Measurements from ENCODE around the gene SCFD2. TPM values are rescaled to one million over a fixed set of nuclear protein-coding genes. Genes with fewer than 3 reads are reported as not detected.
A peak's percentile ranks its signal among the peaks of the same experiment; 100 is the strongest.

SCFD2 gene
- total and polyA plus RNA-seq, 5 donors from 2014 or later: 15.0 to 23.9 (median 16.3) TPM

DNA sequence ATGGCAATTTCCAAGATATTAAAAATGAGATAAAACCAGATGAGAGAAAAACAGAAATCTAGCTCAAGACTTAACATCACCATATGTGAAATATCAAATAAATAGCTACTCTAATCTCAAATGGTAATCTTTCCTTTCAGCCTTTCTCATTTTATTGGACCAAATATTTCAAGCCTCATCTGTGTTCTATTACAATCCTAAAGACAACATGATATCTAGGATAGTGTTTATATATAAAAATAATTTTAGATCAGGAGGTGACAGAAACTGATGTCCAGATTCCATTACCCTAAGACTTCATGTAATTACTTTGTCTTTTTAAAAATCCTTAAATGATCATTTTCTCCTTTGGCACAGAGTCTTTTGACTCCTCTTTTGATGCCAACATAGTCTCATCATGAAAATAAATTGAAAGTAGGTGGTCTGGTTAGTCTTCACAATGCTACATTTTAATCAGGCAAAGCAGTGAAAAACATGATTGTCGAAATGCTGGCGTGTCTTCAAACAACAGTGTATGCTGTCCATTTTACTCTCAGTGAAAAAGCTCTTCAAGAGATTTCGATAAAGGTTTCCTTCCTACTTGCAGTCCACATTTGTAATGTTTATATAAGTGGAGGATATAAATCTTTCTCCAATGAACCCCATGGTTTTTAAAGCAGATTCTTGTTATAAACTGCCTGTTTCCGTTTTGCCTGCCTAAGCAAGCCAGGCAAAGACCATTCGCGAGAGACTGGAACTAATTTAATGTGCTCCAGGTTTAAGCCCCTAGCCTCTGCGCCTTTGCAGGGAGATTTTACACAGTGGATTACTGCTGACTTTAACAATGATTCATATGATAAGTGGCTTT is 169.8 kb downstream of the SCFD2 start:
- Mint-ChIP-seq H3K9me3 (no peaks in the 10 kb centered on the region), H3K27me3 (no peaks in the 10 kb centered on the region), H3K4me3 (no peak overlapping the region), H3K4me1 (peaks cover 0 to 9% (median 4%) of the 10 kb centered on the region in 4 donors), H3K36me3 (no peaks in the 10 kb centered on the region), H3K27ac (no peak overlapping the region)
- no peak for ATAC-seq (ENCODE audit: low read depth in 2 of 2)
- Histone ChIP-seq H3K9me3 (ENCODE audit: control insufficient read depth in 2 of 2, low read length in 2 of 2) (no peaks in the 10 kb centered on the region), H3K4me3 (ENCODE audit: low read depth, low read length) (no peak overlapping the region), H3K4me1 (ENCODE audit: control insufficient read depth, insufficient read depth, low read length, poor library complexity, severe bottlenecking) (no peaks in the 10 kb centered on the region), H3K27ac (ENCODE audit: insufficient read depth, low read length, poor library complexity, severe bottlenecking) (no peak overlapping the region), H3K36me3 (ENCODE audit: control insufficient read depth, insufficient read depth, low read length) (no peaks in the 10 kb centered on the region), H3K27me3 (ENCODE audit: control insufficient read depth, insufficient read depth, low read length) (no peaks in the 10 kb centered on the region)
- DNase-seq: no peak

GRCh38 chr4:53194727-53195126 is 171.1 kb downstream of the SCFD2 start:
- H3K9me3 ChIP-seq (ENCODE audit: control insufficient read depth in 2 of 2, low read length in 2 of 2): no peaks in the 10 kb centered on the region
- no peaks in the 10 kb centered on the region for H3K36me3 ChIP-seq (ENCODE audit: control insufficient read depth, insufficient read depth, low read length)
- no peaks in the 10 kb centered on the region for H3K9me3 Mint-ChIP-seq
- no peak for DNase-seq
- H3K4me1 ChIP-seq (ENCODE audit: control insufficient read depth, insufficient read depth, low read length, poor library complexity, severe bottlenecking): no peaks in the 10 kb centered on the region
- peaks cover 4% of the 10 kb centered on the region for H3K36me3 Mint-ChIP-seq
- no peak overlapping the region for H3K4me3 Mint-ChIP-seq
- no peak overlapping the region for H3K27ac Mint-ChIP-seq
- H3K27me3 Mint-ChIP-seq: no peaks in the 10 kb centered on the region
- H3K4me3 ChIP-seq (ENCODE audit: low read depth, low read length): no peak overlapping the region
- no peaks in the 10 kb centered on the region for H3K27me3 ChIP-seq (ENCODE audit: control insufficient read depth, insufficient read depth, low read length)
- H3K27ac ChIP-seq (ENCODE audit: insufficient read depth, low read length, poor library complexity, severe bottlenecking): no peak overlapping the region
- peaks cover 0 to 15% (median 2%) of the 10 kb centered on the region in 4 donors for H3K4me1 Mint-ChIP-seq
- no peak for ATAC-seq (ENCODE audit: low read depth in 2 of 2)

DNA sequence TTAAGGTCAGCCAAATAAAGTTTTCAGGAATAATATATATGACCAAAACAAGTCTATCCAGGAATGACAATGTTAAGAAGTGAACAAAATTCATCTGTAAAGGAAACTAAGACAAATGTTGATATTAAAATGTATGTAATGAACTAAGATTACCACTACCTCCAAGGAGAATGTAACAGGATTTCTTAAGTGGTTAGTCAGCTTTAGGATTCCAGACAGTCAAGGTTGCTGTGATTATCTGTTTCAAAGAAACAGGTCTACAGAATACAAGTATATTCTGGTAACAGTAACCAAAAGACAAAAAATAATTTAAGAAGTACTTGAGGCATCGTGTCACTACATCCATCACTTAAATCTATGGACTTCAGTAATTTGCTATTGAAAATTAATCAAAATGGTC is 172.8 kb downstream of the SCFD2 start:
- ATAC-seq (ENCODE audit: low read depth in 2 of 2) (no peak), DNase-seq (no peak)
- Histone ChIP-seq H3K27me3 (ENCODE audit: control insufficient read depth, insufficient read depth, low read length) (no peaks in the 10 kb centered on the region), H3K36me3 (ENCODE audit: control insufficient read depth, insufficient read depth, low read length) (no peaks in the 10 kb centered on the region), H3K9me3 (ENCODE audit: control insufficient read depth in 2 of 2, low read length in 2 of 2) (no peaks in the 10 kb centered on the region), H3K4me1 (ENCODE audit: control insufficient read depth, insufficient read depth, low read length, poor library complexity, severe bottlenecking) (no peaks in the 10 kb centered on the region), H3K27ac (ENCODE audit: insufficient read depth, low read length, poor library complexity, severe bottlenecking) (no peak overlapping the region), H3K4me3 (ENCODE audit: low read depth, low read length) (no peak overlapping the region)
- no peak overlapping the region for H3K27ac Mint-ChIP-seq
- peaks cover 0 to 16% (median 0%) of the 10 kb centered on the region in 4 donors for H3K4me1 Mint-ChIP-seq
- H3K9me3 Mint-ChIP-seq: no peaks in the 10 kb centered on the region
- H3K4me3 Mint-ChIP-seq: no peak overlapping the region
- no peaks in the 10 kb centered on the region for H3K27me3 Mint-ChIP-seq
- peaks cover 4% of the 10 kb centered on the region for H3K36me3 Mint-ChIP-seq

DNA sequence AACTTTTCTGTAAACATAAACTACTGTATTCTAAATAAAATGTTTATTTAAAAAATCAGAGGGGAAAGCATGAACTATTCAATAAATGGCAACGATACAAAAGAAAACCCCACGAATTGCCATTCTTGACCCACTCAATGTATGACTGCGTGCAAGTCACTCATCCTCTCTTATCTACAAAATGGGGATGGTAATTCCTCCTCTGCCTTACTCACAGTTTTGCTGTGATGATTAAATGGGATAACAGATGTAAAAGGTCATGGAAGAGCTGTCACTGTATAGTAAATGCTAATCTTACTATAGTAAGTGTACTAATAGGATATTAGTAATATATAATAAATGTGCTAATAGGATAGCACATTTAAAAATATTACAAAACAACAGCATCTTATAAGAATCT is 173.4 kb downstream of the SCFD2 start:
- no peak overlapping the region for H3K4me3 Mint-ChIP-seq
- H3K4me1 ChIP-seq (ENCODE audit: control insufficient read depth, insufficient read depth, low read length, poor library complexity, severe bottlenecking): no peaks in the 10 kb centered on the region
- H3K27ac Mint-ChIP-seq: peak overlapping the region in 1 of 3 donors; percentile 6

DNA sequence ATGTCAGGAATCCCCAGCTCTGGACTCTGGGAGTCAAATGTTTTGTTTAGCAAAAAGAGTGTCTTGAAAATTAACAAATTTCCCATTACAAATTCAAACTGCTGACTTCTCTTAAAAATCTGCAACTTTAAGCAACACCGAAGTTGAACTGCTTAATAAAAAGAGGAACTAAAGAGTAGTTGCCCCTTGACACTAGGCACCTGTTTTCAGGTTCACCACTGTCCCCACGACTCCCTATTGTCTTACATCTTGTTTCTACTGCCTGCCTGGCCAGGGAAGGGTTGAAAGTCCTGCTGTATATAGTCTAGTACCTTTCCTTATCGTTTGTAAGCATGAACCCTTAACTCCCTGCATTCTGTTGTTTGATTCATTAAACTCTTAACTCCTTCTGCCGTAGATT is 173.9 kb downstream of the SCFD2 start:
- H3K27me3 Mint-ChIP-seq: no peaks in the 10 kb centered on the region
- H3K4me1 Mint-ChIP-seq: peaks cover 0 to 17% (median under 1%) of the 10 kb centered on the region in 4 donors
- ATAC-seq (ENCODE audit: low read depth in 2 of 2): no peak
- no peaks in the 10 kb centered on the region for H3K9me3 Mint-ChIP-seq
- no peaks in the 10 kb centered on the region for H3K4me1 ChIP-seq (ENCODE audit: control insufficient read depth, insufficient read depth, low read length, poor library complexity, severe bottlenecking)
- no peak overlapping the region for H3K27ac ChIP-seq (ENCODE audit: insufficient read depth, low read length, poor library complexity, severe bottlenecking)
- H3K27ac Mint-ChIP-seq: peak overlapping the region in 1 of 3 donors; percentile 28
- no peak for DNase-seq
- no peaks in the 10 kb centered on the region for H3K27me3 ChIP-seq (ENCODE audit: control insufficient read depth, insufficient read depth, low read length)
- H3K4me3 Mint-ChIP-seq: no peak overlapping the region
- H3K4me3 ChIP-seq (ENCODE audit: low read depth, low read length): no peak overlapping the region
- H3K9me3 ChIP-seq (ENCODE audit: control insufficient read depth in 2 of 2, low read length in 2 of 2): no peaks in the 10 kb centered on the region
- H3K36me3 ChIP-seq (ENCODE audit: control insufficient read depth, insufficient read depth, low read length): no peaks in the 10 kb centered on the region
- peaks cover 4% of the 10 kb centered on the region for H3K36me3 Mint-ChIP-seq

More for the DNA sequence above, 173.4 kb downstream of the SCFD2 start:
- no peaks in the 10 kb centered on the region for H3K27me3 ChIP-seq (ENCODE audit: control insufficient read depth, insufficient read depth, low read length)
- no peak overlapping the region for H3K27ac ChIP-seq (ENCODE audit: insufficient read depth, low read length, poor library complexity, severe bottlenecking)
- no peaks in the 10 kb centered on the region for H3K9me3 Mint-ChIP-seq
- H3K4me3 ChIP-seq (ENCODE audit: low read depth, low read length): no peak overlapping the region
- H3K36me3 Mint-ChIP-seq: peaks cover 4% of the 10 kb centered on the region
- DNase-seq (no peak), ATAC-seq (ENCODE audit: low read depth in 2 of 2) (no peak)
- no peaks in the 10 kb centered on the region for H3K9me3 ChIP-seq (ENCODE audit: control insufficient read depth in 2 of 2, low read length in 2 of 2)
- no peaks in the 10 kb centered on the region for H3K27me3 Mint-ChIP-seq
- H3K36me3 ChIP-seq (ENCODE audit: control insufficient read depth, insufficient read depth, low read length): no peaks in the 10 kb centered on the region
- peaks cover 0 to 18% (median under 1%) of the 10 kb centered on the region in 4 donors for H3K4me1 Mint-ChIP-seq

DNA sequence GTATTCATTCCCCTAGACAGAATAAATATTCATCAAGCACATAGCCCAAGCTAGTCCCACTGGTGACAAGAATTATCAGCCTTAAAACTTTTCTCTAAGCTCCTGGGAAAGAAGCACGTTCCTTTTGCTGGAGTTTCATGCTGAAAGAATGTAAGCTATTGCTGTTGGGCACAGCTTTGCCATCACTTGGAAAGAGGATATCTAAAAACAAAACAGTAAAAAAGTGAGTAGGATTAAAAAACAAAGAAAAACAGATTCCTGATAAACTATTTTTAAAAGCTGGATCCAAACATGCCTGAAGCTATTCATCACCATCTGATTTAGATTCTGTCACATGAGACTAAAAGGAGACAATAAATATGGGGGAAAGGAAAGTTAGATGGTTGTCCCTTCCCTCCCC is 176.8 kb downstream of the SCFD2 start:
- Histone ChIP-seq H3K4me1 (ENCODE audit: control insufficient read depth, insufficient read depth, low read length, poor library complexity, severe bottlenecking) (no peaks in the 10 kb centered on the region), H3K27me3 (ENCODE audit: control insufficient read depth, insufficient read depth, low read length) (no peaks in the 10 kb centered on the region), H3K36me3 (ENCODE audit: control insufficient read depth, insufficient read depth, low read length) (no peaks in the 10 kb centered on the region), H3K9me3 (ENCODE audit: control insufficient read depth in 2 of 2, low read length in 2 of 2) (no peaks in the 10 kb centered on the region), H3K4me3 (ENCODE audit: low read depth, low read length) (no peak overlapping the region), H3K27ac (ENCODE audit: insufficient read depth, low read length, poor library complexity, severe bottlenecking) (no peak overlapping the region)
- Mint-ChIP-seq H3K9me3 (no peaks in the 10 kb centered on the region), H3K27me3 (no peaks in the 10 kb centered on the region), H3K4me1 (peaks cover 0 to 15% (median under 1%) of the 10 kb centered on the region in 4 donors), H3K4me3 (no peak overlapping the region), H3K36me3 (peaks cover 6% of the 10 kb centered on the region), H3K27ac (no peak overlapping the region)
- ATAC-seq (ENCODE audit: low read depth in 2 of 2) (no peak), DNase-seq (no peak)

DNA sequence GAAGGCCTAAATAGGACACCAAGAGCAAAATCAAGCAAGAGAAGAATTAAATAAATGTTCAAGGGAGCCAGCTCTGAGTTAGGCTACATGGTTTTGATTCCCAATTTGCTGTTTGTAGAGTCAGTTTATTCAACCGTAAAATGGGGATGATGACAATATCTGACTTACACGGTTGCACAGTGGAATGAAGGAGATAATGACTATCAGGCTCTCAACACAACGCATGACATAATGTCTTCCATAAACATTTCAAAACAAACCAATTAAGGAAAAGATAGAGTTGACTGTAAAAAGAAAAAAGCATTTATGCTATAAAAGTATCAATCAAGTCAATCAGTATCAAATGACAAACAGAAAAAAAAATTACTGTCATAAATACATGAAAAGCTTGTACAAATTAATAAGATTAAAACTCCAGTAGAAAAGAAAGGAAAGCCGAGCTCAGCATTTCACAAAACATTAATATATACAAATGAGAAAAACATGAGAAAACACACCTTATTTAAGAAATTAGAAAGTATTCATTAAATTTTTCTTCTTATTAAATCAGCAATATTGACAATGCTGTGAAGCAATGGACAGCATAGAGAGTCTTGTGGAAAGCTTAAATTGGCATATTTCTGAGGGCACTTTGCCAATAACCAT is 179.0 kb downstream of the SCFD2 start:
- H3K9me3 Mint-ChIP-seq: peaks cover 0 to 9% (median 0%) of the 10 kb centered on the region in 7 donors
- H3K27ac Mint-ChIP-seq: no peak overlapping the region
- DNase-seq (no peak), ATAC-seq (ENCODE audit: low read depth in 2 of 2) (no peak)
- Histone ChIP-seq H3K9me3 (ENCODE audit: control insufficient read depth in 2 of 2, low read length in 2 of 2) (no peaks in the 10 kb centered on the region), H3K4me3 (ENCODE audit: low read depth, low read length) (no peak overlapping the region), H3K27ac (ENCODE audit: insufficient read depth, low read length, poor library complexity, severe bottlenecking) (no peak overlapping the region), H3K27me3 (ENCODE audit: control insufficient read depth, insufficient read depth, low read length) (no peaks in the 10 kb centered on the region), H3K4me1 (ENCODE audit: control insufficient read depth, insufficient read depth, low read length, poor library complexity, severe bottlenecking) (no peaks in the 10 kb centered on the region), H3K36me3 (ENCODE audit: control insufficient read depth, insufficient read depth, low read length) (no peaks in the 10 kb centered on the region)
- no peak overlapping the region for H3K4me3 Mint-ChIP-seq
- no peaks in the 10 kb centered on the region for H3K27me3 Mint-ChIP-seq
- H3K36me3 Mint-ChIP-seq: peaks cover 14% of the 10 kb centered on the region
- peaks cover 0 to 15% (median under 1%) of the 10 kb centered on the region in 4 donors for H3K4me1 Mint-ChIP-seq

All from CD4-positive, CD25-positive, alpha-beta regulatory T cell (primary cell).